H9 (cell line): ENCODE results near the gene MRGPRD. TPM values are rescaled to one million over a fixed set of nuclear protein-coding genes. Genes with fewer than 3 reads are reported as not detected.

ENCODE experiments used
- DNase-seq: peaks from one replicate; pipeline ENCODE4 v3.0.0-alpha.2; 2017
- H2AFZ ChIP-seq: one replicate; pipeline ENCODE4 v1.6.1; 2013; ENCODE audit warnings: mild to moderate bottlenecking, low read length, control low read depth, moderate library complexity
- H2AK5ac ChIP-seq: 2 replicates; pipeline ENCODE4 v1.6.1; 2013; ENCODE audit warnings: low read length, control low read depth, mixed read lengths; ENCODE audit not compliant: insufficient read length
- H2BK120ac ChIP-seq: one replicate; pipeline ENCODE4 v1.6.1; 2013; ENCODE audit warnings: low read depth, mild to moderate bottlenecking, low read length, control low read depth, inconsistent platforms; ENCODE audit not compliant: poor library complexity, severe bottlenecking
- H2BK12ac ChIP-seq: 2 replicates; pipeline ENCODE4 v1.6.1; 2013; ENCODE audit warnings: low read length, control low read depth, mixed read lengths, low read depth; ENCODE audit not compliant: insufficient read length
- H2BK15ac ChIP-seq: 2 replicates; pipeline ENCODE4 v1.6.1; 2013; ENCODE audit warnings: low read depth, low read length, control low read depth
- H2BK20ac ChIP-seq: one replicate; pipeline ENCODE4 v1.6.1; 2013; ENCODE audit warnings: low read depth, mild to moderate bottlenecking, low read length, control low read depth, inconsistent platforms; ENCODE audit not compliant: poor library complexity, severe bottlenecking
- H2BK5ac ChIP-seq: 2 replicates; pipeline ENCODE4 v1.6.1; 2013; ENCODE audit warnings: low read length, control low read depth, mixed read lengths; ENCODE audit not compliant: insufficient read length
- H3K14ac ChIP-seq: 2 replicates; pipeline ENCODE4 v1.6.1; 2013; ENCODE audit warnings: low read length, control low read depth; ENCODE audit not compliant: insufficient read depth
- H3K18ac ChIP-seq: 2 replicates; pipeline ENCODE4 v1.6.1; 2013; ENCODE audit warnings: low read depth, mild to moderate bottlenecking, mixed read lengths, low read length, control low read depth; ENCODE audit not compliant: insufficient read length
- H3K23ac ChIP-seq: 2 replicates; pipeline ENCODE4 v1.6.1; 2013; ENCODE audit warnings: low read length, control low read depth, mixed read lengths, low read depth; ENCODE audit not compliant: insufficient read length
- H3K23me2 ChIP-seq: 2 replicates; pipeline ENCODE4 v1.6.1; 2013; ENCODE audit warnings: low read depth, mild to moderate bottlenecking, mixed read lengths, low read length, control low read depth; ENCODE audit not compliant: insufficient read length, poor library complexity, severe bottlenecking
- H3K27ac ChIP-seq: 2 replicates; pipeline ENCODE4 v1.5.1; 2013; ENCODE audit warnings: low read length, control low read depth, mixed read lengths, low read depth; ENCODE audit not compliant: insufficient read length
- H3K27me3 ChIP-seq: 2 replicates; pipeline ENCODE4 v1.6.1; 2013; ENCODE audit warnings: low read length, control low read depth, inconsistent platforms; ENCODE audit not compliant: insufficient read depth
- H3K4ac ChIP-seq: 2 replicates; pipeline ENCODE4 v1.6.1; 2013; ENCODE audit warnings: low read depth, mild to moderate bottlenecking, control low read depth, inconsistent platforms, low read length, moderate library complexity
- H3K4me1 ChIP-seq: 2 replicates; pipeline ENCODE4 v1.6.1; 2013; ENCODE audit warnings: low read length, control low read depth, inconsistent platforms; ENCODE audit not compliant: insufficient read depth
- H3K4me2 ChIP-seq: 2 replicates; pipeline ENCODE4 v1.6.1; 2013; ENCODE audit warnings: low read length, control low read depth, mixed read lengths; ENCODE audit not compliant: insufficient read length, insufficient read depth
- H3K56ac ChIP-seq: 2 replicates; pipeline ENCODE4 v1.6.1; 2013; ENCODE audit warnings: low read depth, mild to moderate bottlenecking, mixed read lengths, low read length, control low read depth; ENCODE audit not compliant: insufficient read length
- H3K79me1 ChIP-seq: 2 replicates; pipeline ENCODE4 v1.6.1; 2013; ENCODE audit warnings: low read depth, mild to moderate bottlenecking, moderate library complexity, low read length, control low read depth, inconsistent platforms; ENCODE audit not compliant: insufficient read depth, poor library complexity, severe bottlenecking
- H3K79me2 ChIP-seq: 2 replicates; pipeline ENCODE4 v1.6.1; 2013; ENCODE audit warnings: low read length, control low read depth, inconsistent platforms; ENCODE audit not compliant: insufficient read depth
- H3K9ac ChIP-seq: 2 replicates; pipeline ENCODE4 v1.6.1; 2013; ENCODE audit warnings: low read length, control low read depth, mixed read lengths; ENCODE audit not compliant: insufficient read length; ENCODE audit errors: extremely low read depth
- H3K9me3 ChIP-seq: one replicate; pipeline ENCODE4 v1.6.1; 2013; ENCODE audit warnings: low read depth, low read length, inconsistent platforms; ENCODE audit not compliant: control insufficient read depth
- H3T11ph ChIP-seq: one replicate; pipeline ENCODE4 v1.6.1; 2013; ENCODE audit warnings: mild to moderate bottlenecking, low read length, control low read depth, inconsistent platforms
- H4K20me1 ChIP-seq: one replicate; pipeline ENCODE4 v1.6.1; 2013; ENCODE audit not compliant: control insufficient read depth, insufficient read length, insufficient read depth
- H4K5ac ChIP-seq: 2 replicates; pipeline ENCODE4 v1.6.1; 2013; ENCODE audit warnings: low read depth, mild to moderate bottlenecking, mixed read lengths, low read length, control low read depth; ENCODE audit not compliant: insufficient read length
- H4K8ac ChIP-seq: replicated peaks from 2 replicates; pipeline ENCODE4 v1.6.1; 2013; ENCODE audit warnings: low read length, control low read depth, mixed read lengths, low read depth; ENCODE audit not compliant: insufficient read length
- H4K91ac ChIP-seq: 2 replicates; pipeline ENCODE4 v1.6.1; 2013; ENCODE audit warnings: low read depth, mild to moderate bottlenecking, moderate library complexity, mixed read lengths, low read length, control low read depth; ENCODE audit not compliant: insufficient read length
- H3K27ac Mint-ChIP-seq, 3 experiments: 2 replicates in 2 of 3; 3 replicates in 1 of 3; pipeline ENCODE4 v1.8.0; 2020 to 2021; ENCODE audit warnings: mixed read lengths in 3 of 3, mild to moderate bottlenecking in 1 of 3, moderate library complexity in 1 of 3
- H3K27me3 Mint-ChIP-seq: 2 replicates; pipeline ENCODE4 v1.8.0; 2021; ENCODE audit warnings: low read depth, mild to moderate bottlenecking, moderate library complexity, mixed read lengths
- H3K36me3 Mint-ChIP-seq, 3 experiments: 2 replicates in 2 of 3; 3 replicates in 1 of 3; pipeline ENCODE4 v1.8.0; 2020 to 2021; ENCODE audit warnings: low read depth in 3 of 3, mixed read lengths in 3 of 3; ENCODE audit not compliant: insufficient read depth in 1 of 3
- H3K4me1 Mint-ChIP-seq, 2 experiments: 2 replicates each; pipeline ENCODE4 v1.8.0; 2020; ENCODE audit warnings: mixed read lengths in 2 of 2
- H3K4me3 Mint-ChIP-seq, 2 experiments: 2 replicates in 1 of 2; 3 replicates in 1 of 2; pipeline ENCODE4 v1.8.0; 2020 to 2021; ENCODE audit warnings: mild to moderate bottlenecking in 2 of 2, mixed read lengths in 2 of 2, moderate library complexity in 1 of 2
- H3K9me3 Mint-ChIP-seq, 2 experiments: 2 replicates in 1 of 2; 3 replicates in 1 of 2; pipeline ENCODE4 v1.8.0; 2020; ENCODE audit warnings: mild to moderate bottlenecking in 2 of 2, mixed read lengths in 2 of 2, moderate library complexity in 1 of 2
- WGBS: extraction: QIAGEN DNeasy Blood & Tissue Kit; methylation state at CpG from one replicate; pipeline ENCODE4 v1.1.7; 2013; ENCODE audit warnings: missing lambda C conversion rate, low lambda C conversion rate, mixed read lengths; ENCODE audit not compliant: insufficient read length; ENCODE audit errors: extremely low coverage; 5-methylcytosine and 5-hydroxymethylcytosine counted together
- total RNA-seq: library from RNA; stranded (reverse); gene quantifications from 2 replicates; pipeline ENCODE4 v1.2.1, GENCODE V29; 2021
- TF ChIP-seq, protein P1 (sequence below): fragments of 200-600 bp; sonication (generic); conservative IDR thresholded peaks from 3 replicates; pipeline ENCODE4 v1.8.0; 2021; ENCODE audit warnings: antibody characterized with exemption, mild to moderate bottlenecking

Gene MRGPRD
- total RNA-seq, 1 experiment from 2014 or later, result not detected

DNA sequence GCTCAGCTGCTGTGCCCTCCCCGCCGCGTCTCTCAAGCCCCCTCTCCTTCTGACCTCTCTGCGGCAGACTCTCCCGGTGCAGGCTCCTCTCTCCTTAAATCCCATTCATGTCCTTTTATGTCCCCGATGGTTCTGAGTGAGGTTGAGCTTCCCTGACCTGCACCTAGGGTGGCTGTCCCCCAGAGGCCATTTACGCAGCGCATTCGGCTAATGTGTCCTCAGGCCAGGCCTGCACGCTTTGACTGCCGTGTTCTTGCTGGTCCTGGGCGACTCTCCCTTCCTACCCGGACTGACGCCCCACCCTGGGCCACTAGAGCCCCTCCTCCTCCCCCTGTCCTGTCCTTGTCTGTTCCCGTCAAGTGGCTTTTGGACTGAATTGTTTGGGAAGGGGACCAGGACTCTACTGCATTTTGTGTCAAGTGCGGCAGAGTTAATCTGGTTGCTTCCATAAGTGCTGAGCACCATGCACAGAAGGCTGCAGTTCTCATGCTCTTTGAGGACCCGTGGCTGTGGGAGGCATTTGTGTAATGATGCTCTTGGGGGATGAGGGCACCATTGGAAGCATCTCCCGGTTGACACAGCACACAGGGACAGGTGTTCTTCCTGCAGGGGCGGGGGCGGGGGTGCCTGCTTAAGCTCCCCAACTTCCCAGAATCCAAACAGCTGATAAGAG is 40.0 kb downstream of the MRGPRD start:
- no peak overlapping the region for H4K91ac ChIP-seq
- no peak overlapping the region for H3K23ac ChIP-seq
- H2BK120ac ChIP-seq, result no peak overlapping the region
- no peak overlapping the region for H3T11ph ChIP-seq
- H3K18ac ChIP-seq, result no peak overlapping the region
- no peaks in the 10 kb centered on the region for H3K79me1 ChIP-seq
- WGBS, result no CpG with 5 or more reads among the region's 20 CpGs
- H2BK12ac ChIP-seq, result no peak overlapping the region
- no peak for DNase-seq
- no peak overlapping the region for H3K4me3 Mint-ChIP-seq
- H3K27ac Mint-ChIP-seq, result peak overlapping the region in 1 of 3 experiments; percentile 54; a peak in 2 of 7 replicates
- H2BK20ac ChIP-seq, result no peak overlapping the region
- no peak overlapping the region for H2BK15ac ChIP-seq
- H3K9me3 ChIP-seq, result no peaks in the 10 kb centered on the region
- H3K27me3 ChIP-seq, result no peaks in the 10 kb centered on the region
- H3K14ac ChIP-seq, result no peak overlapping the region
- no peaks in the 10 kb centered on the region; a peak in 1 of 4 replicates for H3K4me1 Mint-ChIP-seq
- H3K27ac ChIP-seq, result no peak overlapping the region
- no peaks in the 10 kb centered on the region for H3K4me1 ChIP-seq
- no peaks in the 10 kb centered on the region for H3K27me3 Mint-ChIP-seq
- no peak overlapping the region for H4K8ac ChIP-seq
- H2AFZ ChIP-seq, result no peak overlapping the region
- TF ChIP-seq, protein P1, sequence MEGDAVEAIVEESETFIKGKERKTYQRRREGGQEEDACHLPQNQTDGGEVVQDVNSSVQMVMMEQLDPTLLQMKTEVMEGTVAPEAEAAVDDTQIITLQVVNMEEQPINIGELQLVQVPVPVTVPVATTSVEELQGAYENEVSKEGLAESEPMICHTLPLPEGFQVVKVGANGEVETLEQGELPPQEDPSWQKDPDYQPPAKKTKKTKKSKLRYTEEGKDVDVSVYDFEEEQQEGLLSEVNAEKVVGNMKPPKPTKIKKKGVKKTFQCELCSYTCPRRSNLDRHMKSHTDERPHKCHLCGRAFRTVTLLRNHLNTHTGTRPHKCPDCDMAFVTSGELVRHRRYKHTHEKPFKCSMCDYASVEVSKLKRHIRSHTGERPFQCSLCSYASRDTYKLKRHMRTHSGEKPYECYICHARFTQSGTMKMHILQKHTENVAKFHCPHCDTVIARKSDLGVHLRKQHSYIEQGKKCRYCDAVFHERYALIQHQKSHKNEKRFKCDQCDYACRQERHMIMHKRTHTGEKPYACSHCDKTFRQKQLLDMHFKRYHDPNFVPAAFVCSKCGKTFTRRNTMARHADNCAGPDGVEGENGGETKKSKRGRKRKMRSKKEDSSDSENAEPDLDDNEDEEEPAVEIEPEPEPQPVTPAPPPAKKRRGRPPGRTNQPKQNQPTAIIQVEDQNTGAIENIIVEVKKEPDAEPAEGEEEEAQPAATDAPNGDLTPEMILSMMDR, result no peak
- H2BK5ac ChIP-seq, result no peak overlapping the region
- no peak overlapping the region for H3K56ac ChIP-seq
- no peaks in the 10 kb centered on the region for H3K9me3 Mint-ChIP-seq
- no peaks in the 10 kb centered on the region for H3K79me2 ChIP-seq
- H2AK5ac ChIP-seq, result no peak overlapping the region
- H3K4me2 ChIP-seq, result no peak overlapping the region
- no peak overlapping the region for H3K9ac ChIP-seq
- no peak overlapping the region for H4K5ac ChIP-seq
- H4K20me1 ChIP-seq, result no peaks in the 10 kb centered on the region
- peaks cover 2 to 32% (median 24%) of the 10 kb centered on the region in 3 experiments; a peak in 6 of 7 replicates for H3K36me3 Mint-ChIP-seq
- H3K23me2 ChIP-seq, result no peaks in the 10 kb centered on the region
- no peak overlapping the region for H3K4ac ChIP-seq
